MM.1S (cell line): Measurements from ENCODE around the gene NUBP2.

ENCODE experiments used
- DNase-seq: peaks from one replicate; pipeline ENCODE4 v3.0.0-alpha.2; 2015
- H2AFZ ChIP-seq: fragments of 300-600 bp; sonication (generic); 2 replicates; pipeline ENCODE4 v1.6.0; 2016; ENCODE audit warnings: antibody characterized with exemption, low read length
- H3F3A ChIP-seq: fragments of 300-600 bp; sonication (generic); 2 replicates; pipeline ENCODE4 v1.6.1; 2016; ENCODE audit warnings: mild to moderate bottlenecking, antibody characterized with exemption, low read length, moderate library complexity, mixed read lengths; ENCODE audit not compliant: insufficient read depth
- H3K27ac ChIP-seq: fragments of 300-600 bp; sonication (generic); 2 replicates; pipeline ENCODE4 v1.5.1; 2016; ENCODE audit warnings: mild to moderate bottlenecking, low read length
- H3K27me3 ChIP-seq: fragments of 300-600 bp; sonication (generic); replicated peaks from 2 replicates; pipeline ENCODE4 v1.6.0; 2016; ENCODE audit warnings: low read length; ENCODE audit not compliant: insufficient read depth
- H3K36me3 ChIP-seq: fragments of 300-600 bp; sonication (generic); replicated peaks from 2 replicates; pipeline ENCODE4 v1.6.1; 2016; ENCODE audit warnings: mild to moderate bottlenecking, low read length, mixed read lengths; ENCODE audit not compliant: insufficient read depth
- H3K4me1 ChIP-seq: fragments of 300-600 bp; sonication (generic); 2 replicates; pipeline ENCODE4 v1.6.1; 2016; ENCODE audit warnings: low read length, mixed read lengths
- H3K4me2 ChIP-seq: fragments of 300-600 bp; sonication (generic); 2 replicates; pipeline ENCODE4 v1.6.0; 2016; ENCODE audit warnings: low read depth, low read length
- H3K4me3 ChIP-seq: fragments of 300-600 bp; sonication (generic); 2 replicates; pipeline ENCODE4 v1.5.1; 2016; ENCODE audit warnings: low read length, mixed read lengths
- H3K79me2 ChIP-seq: fragments of 300-600 bp; sonication (generic); 2 replicates; pipeline ENCODE4 v1.6.1; 2016; ENCODE audit warnings: mixed run types, low read length, mixed read lengths
- H3K9ac ChIP-seq: fragments of 300-600 bp; sonication (generic); 2 replicates; pipeline ENCODE4 v1.6.1; 2016; ENCODE audit warnings: low read length, mixed read lengths
- H3K9me2 ChIP-seq: fragments of 300-600 bp; sonication (generic); replicated peaks from 2 replicates; pipeline ENCODE4 v1.6.1; 2016; ENCODE audit warnings: mild to moderate bottlenecking, low read length, mixed read lengths; ENCODE audit not compliant: insufficient read depth
- H3K9me3 ChIP-seq: fragments of 300-600 bp; sonication (generic); replicated peaks from 2 replicates; pipeline ENCODE4 v1.6.1; 2016; ENCODE audit warnings: mild to moderate bottlenecking, low read length, mixed read lengths; ENCODE audit not compliant: insufficient read depth
- H4K20me1 ChIP-seq: fragments of 300-600 bp; sonication (generic); 2 replicates; pipeline ENCODE4 v1.6.1; 2016; ENCODE audit warnings: mild to moderate bottlenecking, low read length, moderate library complexity, mixed read lengths; ENCODE audit not compliant: insufficient read depth
- EZH2 ChIP-seq: fragments of 300-600 bp; sonication (generic); optimal IDR thresholded peaks from 2 replicates; pipeline ENCODE3; 2017; ENCODE audit warnings: low read depth, mild to moderate bottlenecking, antibody characterized with exemption, low read length, mixed read lengths
- EZH2phosphoT487 ChIP-seq: fragments of 300-600 bp; sonication (generic); IDR thresholded peaks from 2 replicates; pipeline ENCODE4 v1.6.1; 2018; ENCODE audit warnings: antibody characterized with exemption, low read length
- TF ChIP-seq, protein P1 (sequence below): fragments of 300-600 bp; sonication (generic); IDR thresholded peaks from 2 replicates; pipeline ENCODE4 v1.5.1; 2016; ENCODE audit warnings: antibody characterized with exemption, low read length, mixed read lengths

Gene NUBP2

DNA sequence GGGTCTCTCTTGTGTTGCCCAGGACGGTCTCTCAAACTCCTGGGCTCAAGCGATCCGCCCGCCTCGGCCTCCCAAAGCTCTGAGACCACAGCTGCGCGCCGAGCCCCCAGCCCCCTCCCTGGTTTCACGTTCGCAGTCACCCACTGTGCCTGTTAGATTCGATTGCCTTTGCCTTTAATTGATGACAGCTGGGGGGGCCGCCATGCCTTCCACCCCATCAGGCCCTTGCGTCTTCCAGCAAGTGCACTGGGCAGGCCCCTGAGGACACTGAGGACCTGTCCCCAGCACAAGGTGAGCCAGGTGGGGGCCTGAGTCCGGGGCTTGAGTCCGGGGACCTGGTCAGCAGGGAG is 7.5 kb downstream of the NUBP2 start:
- Histone ChIP-seq H3K27me3 (no peaks in the 10 kb centered on the region), H3F3A (no peaks in the 10 kb centered on the region), H2AFZ (no peak overlapping the region), H3K79me2 (peaks cover 25% of the 10 kb centered on the region), H3K9me3 (no peaks in the 10 kb centered on the region), H3K9me2 (no peaks in the 10 kb centered on the region), H3K9ac (no peak overlapping the region), H3K4me1 (no peaks in the 10 kb centered on the region), H3K36me3 (no peaks in the 10 kb centered on the region), H3K4me3 (no peak overlapping the region), H3K27ac (no peak overlapping the region), H3K4me2 (no peak overlapping the region), H4K20me1 (no peaks in the 10 kb centered on the region)
- TF ChIP-seq EZH2 = no peak
- no peak for TF ChIP-seq EZH2phosphoT487
- TF ChIP-seq, protein P1, sequence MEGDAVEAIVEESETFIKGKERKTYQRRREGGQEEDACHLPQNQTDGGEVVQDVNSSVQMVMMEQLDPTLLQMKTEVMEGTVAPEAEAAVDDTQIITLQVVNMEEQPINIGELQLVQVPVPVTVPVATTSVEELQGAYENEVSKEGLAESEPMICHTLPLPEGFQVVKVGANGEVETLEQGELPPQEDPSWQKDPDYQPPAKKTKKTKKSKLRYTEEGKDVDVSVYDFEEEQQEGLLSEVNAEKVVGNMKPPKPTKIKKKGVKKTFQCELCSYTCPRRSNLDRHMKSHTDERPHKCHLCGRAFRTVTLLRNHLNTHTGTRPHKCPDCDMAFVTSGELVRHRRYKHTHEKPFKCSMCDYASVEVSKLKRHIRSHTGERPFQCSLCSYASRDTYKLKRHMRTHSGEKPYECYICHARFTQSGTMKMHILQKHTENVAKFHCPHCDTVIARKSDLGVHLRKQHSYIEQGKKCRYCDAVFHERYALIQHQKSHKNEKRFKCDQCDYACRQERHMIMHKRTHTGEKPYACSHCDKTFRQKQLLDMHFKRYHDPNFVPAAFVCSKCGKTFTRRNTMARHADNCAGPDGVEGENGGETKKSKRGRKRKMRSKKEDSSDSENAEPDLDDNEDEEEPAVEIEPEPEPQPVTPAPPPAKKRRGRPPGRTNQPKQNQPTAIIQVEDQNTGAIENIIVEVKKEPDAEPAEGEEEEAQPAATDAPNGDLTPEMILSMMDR = no peak
- DNase-seq = no peak

DNA sequence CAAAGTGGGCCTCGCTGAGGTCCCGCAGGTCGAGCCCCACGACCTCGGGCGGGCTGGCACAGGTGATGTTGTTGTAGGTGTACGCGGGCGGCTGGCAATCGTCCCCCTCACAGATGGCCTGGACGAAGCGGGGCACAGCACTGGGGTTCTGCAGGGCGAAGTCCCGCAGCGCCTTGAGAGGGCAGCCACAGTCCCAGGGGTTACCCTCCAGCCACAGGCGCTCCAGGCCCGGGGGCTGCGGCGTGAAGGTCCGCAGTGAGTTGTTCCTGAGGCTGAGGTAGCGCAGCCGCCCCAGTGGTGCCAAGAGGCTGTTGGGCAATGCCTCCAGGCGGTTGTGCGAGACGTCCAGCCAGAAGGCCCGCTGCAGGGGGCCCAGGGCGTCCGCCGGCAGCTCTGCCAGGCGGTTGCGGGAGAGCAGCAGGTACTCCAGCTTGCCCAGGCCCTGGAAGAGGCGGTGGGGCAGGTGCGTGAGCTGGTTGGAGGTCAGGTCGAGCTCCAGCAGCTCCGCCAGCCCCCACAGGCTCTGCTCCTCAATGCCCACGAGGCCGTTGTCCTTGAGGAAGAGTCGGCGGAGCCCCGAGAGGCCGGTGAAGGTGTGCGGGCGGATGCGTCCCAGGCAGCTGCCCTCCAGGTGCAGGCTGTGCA is 8.0 kb downstream of the NUBP2 start:
- no peak overlapping the region for H3K4me3 ChIP-seq
- no peak overlapping the region for H3K9ac ChIP-seq
- no peaks in the 10 kb centered on the region for H4K20me1 ChIP-seq
- H3K4me2 ChIP-seq = no peak overlapping the region
- H3K9me3 ChIP-seq = no peaks in the 10 kb centered on the region
- peaks cover 20% of the 10 kb centered on the region for H3K79me2 ChIP-seq
- H3K36me3 ChIP-seq = no peaks in the 10 kb centered on the region
- TF ChIP-seq, protein P1 = no peak
- TF ChIP-seq EZH2 (no peak), EZH2phosphoT487 (no peak)
- no peak for DNase-seq
- H2AFZ ChIP-seq = no peak overlapping the region
- H3K27me3 ChIP-seq = no peaks in the 10 kb centered on the region
- no peaks in the 10 kb centered on the region for H3F3A ChIP-seq
- H3K4me1 ChIP-seq = no peaks in the 10 kb centered on the region
- H3K9me2 ChIP-seq = no peaks in the 10 kb centered on the region
- no peak overlapping the region for H3K27ac ChIP-seq

DNA sequence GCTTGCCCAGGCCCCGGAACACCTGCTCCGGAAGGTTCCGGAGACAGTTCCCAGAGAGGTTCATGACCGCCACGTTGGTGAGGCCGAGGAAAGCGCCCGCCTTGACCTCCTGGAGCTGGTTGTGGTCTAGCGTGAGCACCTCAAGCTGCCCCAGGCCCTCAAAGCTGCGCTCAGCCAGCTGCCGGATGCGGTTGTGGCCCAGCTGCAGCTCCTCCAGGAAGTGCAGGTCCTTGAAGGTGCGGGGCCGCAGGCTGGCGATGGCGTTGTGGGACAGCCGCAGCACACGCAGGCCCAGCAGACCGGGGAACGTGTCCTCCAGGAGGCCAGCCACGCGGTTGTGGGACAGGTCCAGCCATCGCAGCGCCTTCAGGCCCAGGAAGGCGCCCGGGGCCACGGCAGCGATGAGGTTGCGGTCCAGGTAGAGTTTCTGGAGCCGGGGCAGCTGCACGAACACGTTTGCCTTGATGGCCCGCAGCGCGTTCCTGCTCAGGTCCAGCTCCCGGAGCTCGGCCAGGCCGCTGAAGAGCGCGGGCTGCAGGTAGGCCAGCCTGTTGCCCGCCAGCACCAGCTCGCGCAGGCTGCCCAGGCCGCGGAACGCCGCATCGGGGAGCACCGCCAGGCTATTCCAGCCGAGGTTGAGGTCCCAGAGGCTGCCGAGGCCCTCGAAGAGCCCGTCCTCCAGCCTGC is 8.6 kb downstream of the NUBP2 start:
- Histone ChIP-seq H3F3A (no peaks in the 10 kb centered on the region), H3K9me3 (no peaks in the 10 kb centered on the region), H3K27me3 (no peaks in the 10 kb centered on the region), H3K9ac (no peak overlapping the region), H3K4me2 (no peak overlapping the region), H3K4me3 (no peak overlapping the region), H3K27ac (no peak overlapping the region), H3K4me1 (no peaks in the 10 kb centered on the region), H3K79me2 (peaks cover 13% of the 10 kb centered on the region), H3K36me3 (no peaks in the 10 kb centered on the region), H3K9me2 (no peaks in the 10 kb centered on the region), H4K20me1 (no peaks in the 10 kb centered on the region), H2AFZ (no peak overlapping the region)
- DNase-seq = no peak
- no peak for TF ChIP-seq EZH2
- TF ChIP-seq EZH2phosphoT487 = no peak
